KBM-7 (cell line): ENCODE data around the gene LONP1.

Experiments
- DNase-seq: peaks from one replicate; pipeline ENCODE4 v3.0.0-alpha.2; 2015
- in situ Hi-C: fragments of 300-500 bp; cut with MboI; formaldehyde crosslinking; loops from 2 replicates; pipeline ENCODE4 v1.14.3; 2020; ENCODE audit warnings: low sequenced_read_pairs, low pct_unique_long_range_greater_than_20kb, mixed read lengths

LONP1 gene

DNA sequence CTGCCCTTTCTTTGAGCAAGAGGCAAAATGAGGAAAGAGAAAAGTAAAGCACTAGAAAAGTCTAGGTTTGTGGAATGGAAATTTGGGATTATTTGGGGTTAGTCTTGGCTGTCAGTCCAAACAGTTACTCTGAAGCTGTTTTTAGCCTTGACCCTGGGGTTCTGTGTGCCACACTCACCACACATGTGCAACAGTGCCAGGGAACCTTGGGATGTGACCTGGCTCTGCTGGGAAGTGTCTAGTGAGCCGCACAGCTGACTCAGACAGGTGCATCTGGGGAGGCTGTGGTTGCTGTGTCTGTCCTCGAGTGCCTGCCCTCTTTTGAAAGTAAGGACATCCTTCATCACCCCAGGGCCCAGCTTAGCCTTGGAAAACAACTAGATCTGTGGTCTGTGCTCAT, 55.4 kb downstream of the LONP1 start:
- in situ Hi-C loops = no loop called here
- no peak for DNase-seq

DNA sequence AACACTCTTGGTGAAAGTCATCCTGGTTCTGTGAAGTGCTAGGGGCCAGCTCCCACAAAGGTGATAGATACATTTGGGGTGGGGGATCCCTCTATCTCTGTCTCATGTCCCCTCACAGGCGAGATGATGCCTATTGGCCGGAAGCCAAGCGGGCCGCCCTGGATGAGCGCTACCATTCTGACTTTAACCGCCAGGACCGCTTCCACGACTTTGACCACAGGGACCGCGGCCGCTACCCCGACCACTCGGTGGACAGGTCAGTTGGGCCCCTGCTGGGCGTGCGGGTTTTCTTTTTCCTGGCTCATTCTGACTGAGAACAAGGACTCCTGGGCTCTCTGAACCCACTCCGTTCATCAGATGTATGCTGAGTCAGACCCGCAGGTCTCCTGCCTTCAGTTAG, 56.0 kb downstream of the LONP1 start:
- no peak for DNase-seq
- in situ Hi-C loops = no loop called here

DNA sequence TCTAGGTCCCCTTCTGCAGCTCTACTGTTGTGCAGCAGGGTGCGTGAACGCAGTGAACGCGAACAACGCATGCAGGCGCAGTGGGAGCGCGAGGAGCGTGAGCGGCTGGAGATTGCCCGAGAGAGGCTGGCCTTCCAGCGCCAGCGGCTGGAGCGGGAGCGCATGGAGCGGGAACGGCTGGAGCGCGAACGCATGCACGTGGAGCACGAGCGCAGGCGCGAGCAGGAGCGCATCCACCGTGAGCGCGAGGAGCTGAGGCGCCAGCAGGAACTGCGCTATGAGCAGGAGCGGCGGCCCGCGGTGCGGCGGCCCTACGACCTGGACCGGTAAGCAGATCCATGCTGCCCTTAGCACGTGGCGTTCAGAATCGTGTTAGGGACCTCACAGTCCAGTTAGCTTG, 58.5 kb downstream of the LONP1 start:
- in situ Hi-C loops = no loop called here
- DNase-seq = no peak

DNA sequence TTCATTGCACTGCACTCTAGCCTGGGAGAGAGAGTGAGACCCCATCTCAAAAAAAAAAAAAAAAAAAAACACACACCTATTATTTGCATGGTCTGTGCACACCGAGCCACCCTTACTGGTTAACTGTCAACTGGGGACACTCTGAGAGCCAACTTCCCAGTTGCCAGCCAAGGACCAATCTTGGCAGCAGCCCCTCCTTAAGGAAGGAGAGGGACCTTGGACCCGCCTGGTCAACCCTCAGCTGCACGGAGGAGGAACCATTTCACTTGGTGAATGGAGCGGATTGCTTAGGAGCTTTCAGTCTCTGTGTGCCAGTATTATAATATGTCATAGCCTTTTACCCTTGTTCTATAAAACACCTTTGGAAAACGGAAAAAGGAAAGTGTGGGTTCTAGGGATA, 64.5 kb downstream of the LONP1 start:
- no peak for DNase-seq
- in situ Hi-C loops = loop anchor here (10.0 kb wide), 1 partner anchor 51 kb away; no protein-coding TSS in a partner anchor

DNA sequence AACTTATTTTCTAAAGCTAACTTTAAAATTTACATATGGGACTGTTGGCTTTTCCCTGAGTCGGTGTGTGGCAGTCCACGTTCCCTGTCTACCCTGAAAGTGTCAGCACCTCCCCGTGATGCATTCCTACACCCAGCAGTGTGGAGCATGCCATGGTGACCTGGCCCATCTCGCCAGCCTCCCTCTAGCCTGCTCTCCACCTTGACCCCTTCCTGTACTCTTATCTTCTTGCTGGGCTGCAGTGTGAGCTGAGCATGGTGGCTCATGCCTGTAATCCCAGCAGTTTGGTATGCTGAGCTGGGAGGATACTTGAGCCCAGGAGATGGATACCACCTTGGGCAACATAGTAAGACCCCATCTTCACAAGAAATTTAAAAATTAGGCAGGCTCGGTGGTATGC, 65.0 kb downstream of the LONP1 start:
- in situ Hi-C loops = loop anchor here (10.0 kb wide), 1 partner anchor 50 kb away; no protein-coding TSS in a partner anchor
- no peak for DNase-seq

DNA sequence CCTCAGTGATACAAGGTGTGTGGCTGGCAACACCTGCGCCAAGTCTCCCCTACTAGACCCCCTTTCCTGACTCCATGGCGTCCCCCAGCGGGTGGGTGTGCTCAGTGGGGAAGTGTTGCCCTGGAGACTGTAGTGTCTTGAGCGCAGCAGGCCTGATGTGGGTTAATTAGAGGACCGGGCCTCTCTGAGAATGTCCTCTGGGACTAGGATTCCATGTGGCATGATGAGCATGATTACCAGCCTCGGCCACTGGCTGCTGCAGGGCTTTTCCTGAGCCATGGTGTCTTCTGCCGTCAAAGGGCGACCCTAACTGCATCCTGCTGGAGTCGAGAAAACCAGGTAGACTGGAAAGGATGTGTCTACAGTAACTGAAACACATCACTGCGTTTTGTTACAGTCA, 67.7 kb downstream of the LONP1 start:
- no peak for DNase-seq
- in situ Hi-C loops = loop anchor here (10.0 kb wide), 1 partner anchor 47 kb away; no protein-coding TSS in a partner anchor

DNA sequence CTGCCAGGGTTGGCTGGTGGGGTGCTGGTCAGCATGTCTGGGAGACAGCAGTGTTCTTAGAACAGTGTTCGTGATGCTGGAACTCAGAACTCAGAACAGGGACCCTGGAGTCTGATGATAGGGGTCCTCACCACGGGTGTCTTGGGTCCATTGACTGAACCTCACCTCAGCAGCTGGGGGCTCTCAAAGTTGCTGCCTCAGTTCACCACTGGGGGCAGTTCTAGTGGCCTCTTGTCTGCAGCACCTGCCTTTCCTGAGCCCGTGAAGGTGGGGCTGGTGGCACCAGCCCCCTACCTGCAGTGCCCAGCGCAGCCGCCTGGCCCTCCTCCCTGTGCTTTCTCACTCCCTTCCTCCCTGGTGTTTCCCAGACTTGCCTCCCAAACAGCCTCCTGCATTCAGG, 68.6 kb downstream of the LONP1 start:
- DNase-seq = no peak
- in situ Hi-C loops = loop anchor here (10.0 kb wide), 1 partner anchor 47 kb away; no protein-coding TSS in a partner anchor

DNA sequence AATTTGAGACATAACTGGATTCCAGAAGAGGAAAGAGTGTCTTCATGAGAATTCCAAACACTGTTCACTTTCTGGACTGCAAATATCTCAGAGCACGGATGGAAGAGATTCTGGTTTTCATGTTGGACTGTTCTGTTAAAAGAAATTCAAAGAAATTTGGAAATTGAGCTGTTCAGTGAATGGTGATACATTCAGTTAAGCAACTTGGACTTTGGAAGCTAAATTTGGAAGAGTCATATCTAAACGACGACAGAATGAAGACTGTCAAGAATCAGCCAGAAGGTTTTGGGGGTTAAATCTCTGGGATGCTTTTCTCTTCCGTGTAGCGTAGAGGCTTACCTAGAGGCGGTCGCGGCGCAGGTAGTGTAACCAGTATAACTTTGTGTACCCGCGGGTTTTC, 71.5 kb downstream of the LONP1 start:
- no peak for DNase-seq
- in situ Hi-C loops = no loop called here

DNA sequence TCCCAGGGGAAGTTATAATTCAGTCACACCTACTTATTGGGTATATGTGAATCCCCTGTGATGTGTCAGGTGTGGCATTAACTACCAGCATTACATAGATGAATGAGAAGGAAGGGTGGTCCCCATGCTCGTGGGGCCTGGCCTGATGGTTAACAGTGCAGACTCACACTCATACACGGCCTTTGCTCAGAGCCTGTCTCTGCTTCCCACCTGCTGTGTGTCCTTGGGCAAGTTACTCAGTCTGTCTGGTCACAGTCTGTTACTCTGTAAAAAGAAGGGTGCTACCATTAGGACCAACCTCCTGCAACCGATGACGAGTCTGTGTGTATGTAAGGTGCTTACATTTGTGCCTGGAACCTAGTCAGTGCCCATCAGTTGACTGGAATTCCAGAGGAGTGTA, 73.2 kb downstream of the LONP1 start:
- no peak for DNase-seq
- in situ Hi-C loops = no loop called here

DNA sequence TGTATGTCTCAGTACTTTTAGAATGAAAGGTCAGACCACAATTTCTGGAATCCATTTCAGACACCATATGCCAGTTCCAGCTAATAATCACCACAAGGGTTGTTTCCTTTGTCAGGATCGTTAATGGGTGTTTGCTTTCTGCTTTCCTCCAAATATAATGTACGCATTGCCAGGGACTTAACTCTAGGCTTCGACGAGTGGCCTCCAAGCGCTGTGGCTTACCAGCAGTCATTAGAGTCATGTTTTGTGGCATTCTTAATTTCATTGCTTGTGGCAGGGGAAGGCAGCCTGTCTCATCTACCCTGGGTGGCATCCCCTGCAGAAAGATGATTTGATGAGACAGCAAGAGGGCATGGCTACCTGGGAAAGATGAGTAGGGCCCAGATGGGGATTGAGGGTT, 74.5 kb downstream of the LONP1 start:
- in situ Hi-C loops = no loop called here
- DNase-seq = no peak

DNA sequence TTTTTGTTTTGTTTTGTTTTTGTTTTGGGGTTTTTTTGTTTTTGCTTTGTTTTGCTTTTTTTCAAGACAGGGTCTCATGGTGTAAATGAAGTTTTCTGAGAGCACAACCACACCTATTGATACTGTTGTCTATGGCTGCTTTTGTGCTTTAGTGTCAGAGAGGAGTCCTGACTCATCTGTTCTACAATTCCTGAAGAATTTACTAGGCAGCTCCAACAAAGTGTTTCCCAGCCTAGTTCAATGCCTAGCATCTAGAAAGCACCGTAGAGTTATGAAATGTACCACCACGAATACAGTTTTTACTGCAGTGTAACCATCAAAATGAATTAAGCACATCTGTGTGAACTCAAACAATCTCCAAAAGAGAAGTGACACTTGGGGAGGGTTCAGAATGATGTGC, 75.9 kb downstream of the LONP1 start:
- DNase-seq = no peak
- in situ Hi-C loops = no loop called here

DNA sequence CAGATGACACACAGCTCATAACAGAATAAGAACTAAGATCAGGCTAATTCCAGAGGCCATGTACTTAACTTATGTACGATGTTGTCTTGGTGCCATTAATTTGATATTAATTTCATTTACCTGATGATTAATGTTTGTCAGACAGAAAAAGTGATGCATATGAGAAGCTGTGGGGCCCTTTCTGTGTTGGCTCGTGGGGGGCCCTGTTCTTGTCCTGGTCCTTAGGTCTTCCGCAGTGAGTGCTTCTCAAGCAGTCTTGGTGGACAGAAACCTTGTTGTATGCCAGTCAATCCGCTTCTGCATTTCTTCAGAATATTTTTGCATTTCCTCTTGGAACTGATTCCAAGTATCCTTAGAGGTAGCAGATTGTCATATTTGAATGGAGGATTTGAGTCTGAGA, 76.9 kb downstream of the LONP1 start:
- DNase-seq = no peak
- in situ Hi-C loops = no loop called here

DNA sequence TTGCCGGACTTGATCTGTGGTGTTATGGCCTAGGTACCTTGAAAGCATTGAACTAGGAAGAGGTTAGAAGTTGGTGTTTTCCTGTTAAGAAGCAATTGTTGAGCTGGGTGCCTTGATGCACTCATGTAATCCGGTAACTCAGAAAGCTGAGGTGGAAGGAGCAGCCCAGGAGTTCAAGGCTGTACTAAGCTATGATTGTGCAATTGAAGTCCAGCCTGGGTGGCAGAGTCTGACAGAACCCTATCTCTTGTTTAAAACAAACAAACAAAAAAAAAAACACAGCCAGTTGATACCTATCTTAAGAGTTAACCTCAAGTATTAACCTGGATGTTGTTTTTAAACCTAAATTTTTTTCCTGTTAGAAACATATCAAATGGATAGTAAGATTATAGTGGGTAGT, 77.7 kb downstream of the LONP1 start:
- DNase-seq = no peak
- in situ Hi-C loops = no loop called here
